CD1c-positive myeloid dendritic cell (primary cell): ENCODE results near the gene SLC26A9.

Experiments
- DNase-seq: peaks from one replicate; pipeline ENCODE4 v3.0.0-alpha.2; 2016; ENCODE audit errors: extremely low spot score

The SLC26A9 gene

DNA sequence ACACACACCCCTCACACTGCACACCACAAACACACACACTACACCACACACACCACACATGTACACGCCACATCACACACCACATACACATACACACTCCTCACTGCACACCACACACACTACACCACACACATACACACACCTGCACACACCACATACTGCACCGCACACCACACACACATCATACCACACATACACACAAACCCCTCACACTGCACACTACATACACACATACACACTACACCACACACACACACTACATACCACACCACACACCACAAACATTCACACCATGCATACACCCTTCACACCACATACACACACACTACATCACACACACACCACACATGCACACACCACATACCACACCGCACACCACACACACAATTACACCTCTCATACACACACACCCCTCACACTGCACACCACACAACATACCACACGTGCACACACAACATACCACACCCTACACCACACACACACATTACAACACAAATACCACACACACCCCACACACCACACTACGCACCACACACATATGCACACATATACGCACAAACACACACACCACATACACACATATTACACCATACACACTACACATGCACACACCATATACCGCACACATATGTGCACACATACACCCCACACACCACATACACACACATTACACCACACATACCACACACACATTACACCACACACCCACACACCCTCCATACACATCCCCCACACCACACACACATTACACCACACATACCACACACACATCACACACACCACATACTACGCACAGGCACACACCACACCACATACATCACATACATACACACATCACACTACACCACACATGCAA is 30.3 kb upstream of the SLC26A9 start:
- no peak for DNase-seq

DNA sequence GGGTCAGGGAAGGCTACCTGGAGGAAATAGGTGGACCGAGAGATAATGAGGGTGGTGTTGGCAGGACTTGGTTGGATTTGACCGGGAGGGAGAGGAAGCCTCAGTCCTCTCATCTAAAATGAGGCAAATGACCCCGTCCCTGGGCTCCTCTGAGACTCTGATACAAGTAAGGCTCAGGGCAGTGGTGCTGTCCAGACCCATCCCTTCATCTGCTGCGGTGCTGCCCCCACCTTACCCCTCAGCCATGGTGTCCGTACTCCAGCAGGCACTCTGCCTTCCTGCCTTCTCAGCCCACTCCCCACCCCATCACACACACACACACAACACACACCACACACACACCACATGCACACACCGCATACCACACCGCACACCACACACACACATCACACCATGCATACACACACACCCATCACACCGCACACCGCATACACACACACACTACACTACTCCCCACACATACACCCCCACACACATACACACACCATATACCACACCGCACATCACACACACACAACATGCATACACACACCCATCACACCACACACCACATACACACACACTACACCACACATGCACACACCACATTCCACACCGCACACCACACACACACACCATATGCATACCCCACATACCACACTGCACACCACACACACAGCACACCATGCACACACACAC is 29.4 kb upstream of the SLC26A9 start:
- no peak for DNase-seq

DNA sequence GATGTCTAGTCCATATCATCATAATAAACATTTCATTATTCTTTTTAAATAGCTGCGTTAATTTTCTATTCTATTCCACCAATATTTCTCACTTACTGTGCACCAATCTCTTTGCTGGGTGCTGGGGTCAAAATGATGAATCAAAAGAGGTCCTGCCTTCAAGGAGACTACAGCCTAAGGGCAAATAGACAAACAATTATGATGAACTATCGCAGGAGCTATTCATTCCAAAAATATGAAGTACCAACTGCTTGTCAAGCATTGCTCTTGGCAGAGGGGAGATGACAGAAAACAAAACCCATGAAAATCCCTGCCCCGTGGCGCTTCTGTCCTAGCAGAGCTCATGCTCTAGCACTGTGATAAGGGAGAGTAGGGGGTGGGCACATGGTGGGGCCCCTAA is 28.8 kb upstream of the SLC26A9 start:
- DNase-seq = no peak

DNA sequence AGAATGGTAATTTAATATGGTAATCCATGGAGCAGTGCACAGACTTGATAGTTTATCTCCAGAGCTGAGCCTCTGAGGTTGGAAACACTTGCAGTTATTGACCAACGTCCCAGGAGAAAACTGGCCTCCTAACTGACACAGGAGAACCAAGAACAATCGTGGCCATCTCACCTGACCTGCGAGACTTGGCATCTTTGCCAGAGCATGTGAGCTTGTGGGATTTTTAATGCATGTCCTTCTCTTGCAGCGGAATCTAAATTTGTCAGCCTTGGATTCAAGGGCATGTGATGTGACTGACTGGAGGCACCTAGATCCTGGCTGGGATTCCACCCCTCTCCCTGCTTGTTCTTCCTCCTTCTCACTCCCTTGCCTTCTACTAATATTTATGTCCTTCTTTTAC is 27.8 kb upstream of the SLC26A9 start:
- DNase-seq = no peak

DNA sequence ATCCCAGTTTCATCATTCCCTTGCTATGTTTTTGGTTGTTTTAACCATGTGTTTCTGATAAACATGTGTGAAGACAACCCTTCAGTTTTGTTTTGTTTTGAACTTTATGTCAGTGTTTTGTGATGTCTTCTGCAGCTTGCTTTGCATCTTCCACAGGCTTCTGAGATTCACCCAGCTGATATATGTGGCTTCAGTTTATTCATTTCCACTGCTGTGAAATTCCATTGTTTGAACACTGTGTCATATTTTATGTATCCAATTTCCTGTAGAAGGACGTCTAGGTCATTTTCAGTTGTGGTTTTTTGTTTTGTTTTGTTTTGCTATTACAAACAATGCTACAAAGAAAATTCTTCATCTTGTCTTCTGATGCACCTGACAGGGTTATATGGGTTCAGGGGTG is 27.2 kb upstream of the SLC26A9 start:
- no peak for DNase-seq

DNA sequence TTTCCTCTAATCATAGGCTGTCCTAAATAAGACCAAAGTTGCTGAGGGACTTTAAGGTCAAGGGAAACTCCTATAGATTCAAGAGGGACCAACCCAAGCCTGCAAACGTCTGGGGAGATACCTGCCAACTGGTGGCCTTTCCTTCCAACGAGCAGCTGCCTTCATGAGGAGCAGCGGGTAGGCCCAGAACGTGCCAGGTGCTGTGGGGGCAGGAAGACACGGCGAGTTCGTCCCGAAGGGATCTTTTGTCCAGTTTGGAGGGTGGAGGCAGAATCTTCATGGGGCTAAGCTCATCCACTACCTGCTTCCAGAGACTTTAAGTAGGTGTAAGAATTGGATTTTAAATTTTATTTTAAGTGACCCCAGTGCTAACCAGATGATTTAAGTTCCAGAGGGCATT is 26.0 kb upstream of the SLC26A9 start:
- no peak for DNase-seq

DNA sequence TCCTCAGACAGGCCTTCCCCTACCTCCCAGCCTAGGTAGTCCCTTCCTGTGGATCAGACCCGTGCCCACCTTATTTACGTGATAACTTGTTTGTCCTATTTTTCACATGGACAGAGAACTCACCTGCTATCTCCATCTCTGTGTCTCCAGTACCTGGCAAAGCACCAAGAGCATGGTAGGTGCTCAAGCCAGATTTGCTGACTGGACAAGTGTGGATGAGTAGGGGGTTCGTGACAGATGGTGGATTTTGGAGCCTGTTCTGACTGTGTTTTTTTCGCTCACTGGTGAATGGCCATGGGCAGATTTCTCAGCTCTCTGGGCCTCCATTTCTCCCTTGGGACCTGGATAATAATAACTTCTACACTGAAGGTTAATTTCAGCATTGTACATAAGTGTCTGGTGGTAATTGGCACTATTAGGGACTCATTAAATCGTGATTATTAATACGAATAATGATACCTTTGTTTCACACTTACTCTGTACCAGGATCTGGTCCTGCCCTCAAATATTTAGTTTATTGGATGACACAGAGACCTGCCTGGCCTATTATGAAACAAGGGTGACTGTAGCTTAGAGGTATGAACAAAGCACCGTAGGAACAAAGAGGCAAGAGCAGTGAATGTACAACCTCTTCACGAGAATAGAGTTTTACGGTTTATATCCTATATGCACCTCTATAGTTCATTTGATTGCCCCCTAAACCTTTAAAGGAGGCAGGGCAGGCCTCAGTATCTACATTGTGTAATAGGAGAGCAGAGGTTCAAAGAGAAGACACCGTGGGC is 24.5 kb upstream of the SLC26A9 start:
- no peak for DNase-seq

DNA sequence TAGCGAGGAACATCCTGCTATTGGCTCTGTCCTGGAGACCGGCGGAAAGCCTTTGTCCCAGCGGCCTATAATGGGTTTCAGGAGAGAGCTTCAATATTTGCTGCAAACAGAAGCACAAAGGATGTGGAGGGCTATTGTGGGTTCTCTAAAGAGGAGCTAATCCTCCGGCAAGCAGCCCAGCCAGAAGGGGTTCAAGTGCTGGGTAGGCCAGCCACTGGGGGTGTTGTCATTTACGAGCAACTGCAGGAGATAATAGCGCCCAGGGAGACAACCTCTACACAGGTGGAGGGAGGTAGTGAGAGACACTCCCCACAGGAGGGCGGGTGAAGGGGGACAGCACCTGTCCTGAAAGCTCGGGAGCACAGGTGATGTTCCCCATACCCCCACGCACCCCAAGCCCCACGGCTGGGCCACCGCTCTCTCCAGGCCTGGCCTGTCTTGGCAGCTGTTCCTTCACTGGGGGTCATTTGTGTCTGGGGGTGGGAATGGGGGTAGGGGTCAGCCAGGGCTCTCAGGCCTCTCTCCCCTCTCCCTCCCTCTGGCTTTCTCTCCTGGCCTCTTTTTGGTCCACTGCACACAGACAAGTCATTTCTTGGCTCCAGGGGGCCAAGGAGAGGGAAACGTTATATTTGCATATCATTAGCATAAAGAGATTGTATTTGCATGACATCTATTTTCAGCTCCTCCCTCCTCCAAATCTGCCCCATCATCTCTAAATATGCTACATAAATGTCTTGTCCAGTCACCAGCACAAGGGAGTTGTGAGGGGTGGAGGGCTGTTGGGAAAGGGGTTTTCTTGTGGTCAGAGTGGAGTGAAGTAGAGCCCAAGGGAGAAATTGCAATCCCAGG is 22.0 kb upstream of the SLC26A9 start:
- no peak for DNase-seq

DNA sequence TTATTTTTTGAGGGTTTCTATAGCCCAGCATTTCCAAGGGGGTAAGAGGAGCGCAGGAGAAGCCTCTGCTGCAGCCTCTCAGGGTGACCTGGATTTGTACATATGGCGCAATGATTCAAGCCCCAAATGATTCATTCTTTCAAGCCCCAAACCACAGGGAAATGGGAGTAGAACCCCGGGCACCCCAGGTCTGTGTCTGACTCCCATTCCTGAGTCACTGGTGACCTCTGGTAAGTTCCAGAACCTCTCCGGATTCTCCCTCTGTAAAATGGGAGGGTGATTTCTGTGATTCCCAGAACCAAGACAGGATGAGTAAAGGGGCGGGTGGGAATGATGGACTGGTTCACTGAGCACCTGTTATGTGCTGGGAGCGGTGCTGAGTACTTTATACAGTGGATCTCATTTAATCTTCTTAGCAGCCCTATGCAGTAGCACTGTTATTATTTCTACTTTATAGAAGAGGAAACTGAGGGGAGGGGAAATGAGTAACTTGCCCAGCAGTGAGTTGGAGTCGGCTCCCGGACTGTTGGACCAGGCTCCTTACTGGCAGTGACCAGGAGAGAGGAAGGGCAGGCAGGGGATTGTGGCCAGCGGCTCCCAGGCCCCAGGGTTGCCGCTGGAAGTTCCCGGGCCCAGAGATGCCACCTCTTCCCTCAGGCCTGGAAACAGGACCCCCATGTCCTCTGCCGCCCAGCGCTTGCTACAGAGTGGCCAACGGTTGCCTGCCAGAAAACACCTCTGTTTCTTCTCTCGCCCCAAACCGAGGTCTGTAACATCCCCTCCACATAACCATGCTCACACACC is 20.3 kb upstream of the SLC26A9 start:
- DNase-seq = peak; percentile 12

DNA sequence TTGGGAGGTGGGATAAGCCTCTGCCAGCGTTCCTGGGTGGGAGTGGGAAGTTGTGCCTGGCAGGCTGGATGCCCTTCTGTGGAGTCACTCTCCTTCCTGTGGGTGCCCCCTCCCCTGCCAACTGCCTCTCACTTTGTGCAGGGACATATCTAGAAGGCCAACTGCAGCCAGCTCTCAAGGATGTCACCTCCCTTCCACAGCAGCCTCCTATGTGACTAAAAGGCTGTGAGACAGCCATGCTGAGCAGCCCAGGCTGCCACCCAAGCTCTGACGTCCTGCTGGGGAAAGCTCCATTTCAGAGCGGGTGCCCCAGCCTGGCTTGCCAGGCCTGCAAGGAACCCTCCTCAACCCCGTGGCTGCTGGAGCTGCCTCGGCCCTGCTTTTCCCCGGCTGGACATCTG is 19.6 kb upstream of the SLC26A9 start:
- no peak for DNase-seq

DNA sequence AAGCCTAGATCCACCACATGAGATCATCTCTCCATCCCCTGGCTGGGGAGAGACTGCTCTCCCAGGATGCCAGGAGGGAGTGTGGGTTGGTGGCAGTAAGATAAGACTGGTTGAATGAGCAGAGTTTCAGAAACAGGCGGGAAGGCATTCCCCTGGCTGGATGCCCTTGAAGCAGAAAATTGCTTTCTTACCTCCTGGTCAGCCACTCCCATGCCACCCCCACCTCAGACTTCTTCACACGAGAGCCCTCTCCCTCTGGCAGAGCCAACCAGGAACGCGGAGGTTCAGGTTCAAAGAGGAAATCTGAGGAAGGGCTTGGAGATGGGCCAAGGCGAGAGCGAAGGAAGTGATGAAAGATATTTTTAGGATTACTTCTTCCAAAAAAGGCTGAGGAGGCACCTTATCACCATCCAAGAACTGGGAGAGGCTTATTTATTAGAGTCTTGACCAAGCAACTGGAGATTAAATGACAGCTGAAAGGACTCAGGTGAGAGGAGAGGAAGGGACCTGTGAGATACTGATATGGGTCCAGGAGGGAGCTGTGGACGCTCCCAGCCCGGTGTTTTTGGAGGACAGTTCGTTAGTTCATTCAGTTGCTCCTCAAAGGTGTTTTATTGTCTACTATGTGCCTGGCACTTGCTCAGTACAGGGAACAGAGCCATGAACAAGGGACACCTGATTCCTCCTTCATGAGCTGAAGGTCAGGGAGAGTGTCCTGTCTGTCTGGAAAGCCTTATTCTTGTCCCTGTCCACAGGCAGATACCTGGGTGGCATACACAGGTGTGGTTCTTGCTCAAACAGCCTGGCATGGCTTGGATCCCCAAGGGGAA is 18.9 kb upstream of the SLC26A9 start:
- peak; percentile 50 for DNase-seq

DNA sequence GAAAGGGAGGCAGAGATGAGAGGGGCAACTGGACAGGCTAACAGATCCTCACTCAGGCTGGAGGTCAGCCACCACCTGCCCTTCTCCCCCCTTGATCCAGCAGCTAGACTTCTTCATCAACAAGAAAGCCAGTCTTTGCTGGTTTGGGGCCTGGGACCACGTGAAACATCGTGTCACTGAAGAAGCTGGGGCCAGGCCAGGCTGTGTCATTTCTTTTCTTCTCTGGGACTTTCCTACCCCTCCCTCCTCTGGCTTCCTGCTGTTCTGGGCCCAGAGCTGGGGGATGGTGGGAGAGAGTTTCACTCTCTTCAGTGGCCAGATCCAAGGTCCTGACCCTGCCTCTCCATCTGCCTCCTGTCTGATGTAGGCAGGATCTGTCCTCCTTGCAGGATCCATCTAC is 18.1 kb upstream of the SLC26A9 start:
- no peak for DNase-seq

DNA sequence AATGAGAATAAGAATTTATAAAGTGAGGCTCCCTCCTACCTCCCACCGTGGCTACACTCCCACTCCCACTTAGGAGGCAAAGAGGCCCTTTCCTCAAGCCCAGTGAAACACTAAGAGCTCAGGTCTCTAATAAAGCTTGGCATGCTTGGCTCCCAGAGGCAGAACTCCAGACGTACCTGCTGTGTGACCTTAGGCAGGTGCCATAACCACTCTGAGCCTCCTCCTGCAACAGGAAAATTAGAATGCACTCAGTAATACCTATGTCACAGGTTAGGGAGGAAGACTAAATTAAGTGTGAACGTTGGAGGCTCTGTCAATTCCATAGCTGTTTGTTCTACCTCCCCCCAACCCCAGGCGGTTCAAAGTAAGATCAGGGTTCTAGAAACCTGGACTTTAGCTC is 16.5 kb upstream of the SLC26A9 start:
- no peak for DNase-seq

DNA sequence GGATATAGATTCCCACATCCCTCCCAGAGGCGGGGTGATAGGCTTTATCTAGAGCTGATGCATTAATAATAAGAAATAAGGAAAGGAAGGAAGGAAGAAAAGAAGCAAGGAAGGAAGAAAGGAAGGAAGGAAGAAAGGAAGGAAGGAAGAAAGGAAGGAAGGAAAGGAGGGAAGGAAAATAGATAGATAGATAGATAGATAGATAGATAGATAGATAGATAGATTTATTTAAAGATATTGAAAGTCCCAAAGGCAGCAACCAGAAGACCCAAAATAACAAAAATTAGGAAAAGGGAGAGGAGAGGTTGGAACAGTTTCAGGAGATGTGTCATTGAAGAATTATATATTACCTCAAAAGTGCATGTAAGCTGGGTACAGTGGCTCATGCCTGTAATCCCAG is 12.2 kb upstream of the SLC26A9 start:
- DNase-seq = no peak

DNA sequence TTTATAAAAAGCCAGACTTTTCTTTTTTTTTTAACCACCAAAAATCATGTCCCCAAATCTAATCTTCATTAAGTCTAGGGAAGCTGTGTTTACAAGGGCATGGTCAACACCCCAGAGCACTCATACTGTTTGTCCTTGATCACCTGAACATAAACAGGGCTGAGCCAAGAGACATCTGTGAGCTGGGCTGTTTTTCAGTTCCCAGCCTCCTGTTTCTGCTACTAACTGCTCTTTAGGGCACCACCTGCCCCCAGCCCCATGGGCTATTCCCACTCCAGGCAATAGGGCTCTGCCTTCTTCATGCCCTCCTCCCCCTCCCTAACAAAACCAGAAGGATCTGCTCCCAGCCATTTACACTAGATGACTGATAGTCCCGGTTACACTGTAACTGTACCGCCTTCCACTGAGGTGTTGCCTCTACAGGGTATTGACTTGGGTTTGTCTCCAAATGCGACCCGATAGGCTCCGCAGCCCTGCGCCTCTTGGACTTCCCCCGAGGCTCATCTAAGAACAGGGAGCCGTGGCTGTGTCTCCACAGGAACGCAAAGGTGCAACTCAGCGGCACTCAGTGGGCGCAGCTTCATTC is 11.7 kb upstream of the SLC26A9 start:
- no peak for DNase-seq

DNA sequence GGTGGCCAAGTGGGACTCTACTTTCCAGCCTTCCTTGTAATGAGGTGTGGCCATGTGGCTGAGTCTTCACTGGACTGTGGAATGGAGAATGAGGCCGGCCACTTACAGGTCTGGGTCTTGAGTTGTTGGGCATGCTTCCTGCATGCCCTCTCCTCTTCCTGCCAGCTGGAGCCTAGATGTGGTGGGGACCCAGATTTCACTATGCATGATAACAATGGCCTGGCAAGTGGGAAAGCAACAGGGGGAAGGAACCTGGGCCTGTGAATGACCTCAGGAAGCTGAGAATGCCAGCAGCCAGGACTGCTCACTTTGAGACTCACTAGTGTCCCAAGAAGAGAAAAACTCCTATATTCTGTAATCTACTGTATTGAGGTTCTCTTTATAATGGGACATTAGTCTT is 8.5 kb upstream of the SLC26A9 start:
- DNase-seq = no peak

DNA sequence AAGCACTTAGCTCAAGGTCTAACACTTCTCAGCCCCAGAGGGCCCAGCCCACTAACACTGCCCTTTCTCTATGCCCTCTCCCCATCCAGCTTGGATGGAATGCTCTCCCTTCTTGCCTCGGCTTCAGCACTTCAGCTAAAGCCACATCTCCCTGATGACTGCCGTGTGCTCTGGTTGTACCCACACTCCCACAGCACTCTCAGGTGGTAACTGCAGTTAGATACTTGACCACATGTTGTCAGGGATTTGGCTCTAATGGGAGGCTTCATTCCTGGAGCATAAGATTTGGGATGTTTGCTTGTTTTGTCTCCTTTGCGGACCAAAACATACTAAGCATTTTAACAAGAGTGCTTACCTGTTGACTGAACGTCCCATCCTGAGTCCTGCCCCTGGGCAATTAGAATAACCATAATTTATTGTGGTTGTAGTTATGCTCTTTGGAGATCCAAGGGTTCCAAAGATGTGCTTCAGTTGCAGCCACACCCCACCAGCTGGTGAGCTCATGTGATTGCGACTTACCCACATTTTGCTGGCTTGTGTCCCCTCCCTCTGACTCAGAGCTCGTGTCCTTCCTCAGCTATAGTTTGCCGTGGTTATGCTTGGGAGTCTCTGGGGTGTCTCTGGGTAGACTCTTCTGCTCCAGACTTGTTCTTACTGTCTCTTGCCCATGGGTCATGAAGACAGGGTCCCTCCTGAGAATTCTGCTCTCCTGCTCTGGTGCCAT is 7.7 kb upstream of the SLC26A9 start:
- peak; percentile 49 for DNase-seq

DNA sequence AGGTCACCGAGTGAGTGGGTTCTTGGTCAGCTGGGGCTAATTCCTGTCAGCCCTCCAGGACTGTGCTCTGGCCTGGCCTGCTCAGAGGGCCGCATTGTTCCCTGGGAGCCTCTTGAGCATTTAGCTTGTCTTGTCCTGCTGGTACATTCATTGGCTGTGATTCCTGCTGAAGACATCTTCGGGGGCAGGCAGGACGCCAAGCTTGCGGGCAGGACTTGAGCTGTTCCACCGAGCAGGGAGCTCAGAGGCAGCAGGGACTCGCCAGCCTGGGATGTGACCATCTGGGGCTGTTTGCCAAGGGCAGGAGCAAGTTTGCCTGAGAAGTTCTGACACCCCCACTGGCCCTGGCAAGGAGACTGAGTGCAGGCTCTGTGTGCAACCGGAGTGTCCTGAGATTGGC is 7.0 kb upstream of the SLC26A9 start:
- DNase-seq = no peak

DNA sequence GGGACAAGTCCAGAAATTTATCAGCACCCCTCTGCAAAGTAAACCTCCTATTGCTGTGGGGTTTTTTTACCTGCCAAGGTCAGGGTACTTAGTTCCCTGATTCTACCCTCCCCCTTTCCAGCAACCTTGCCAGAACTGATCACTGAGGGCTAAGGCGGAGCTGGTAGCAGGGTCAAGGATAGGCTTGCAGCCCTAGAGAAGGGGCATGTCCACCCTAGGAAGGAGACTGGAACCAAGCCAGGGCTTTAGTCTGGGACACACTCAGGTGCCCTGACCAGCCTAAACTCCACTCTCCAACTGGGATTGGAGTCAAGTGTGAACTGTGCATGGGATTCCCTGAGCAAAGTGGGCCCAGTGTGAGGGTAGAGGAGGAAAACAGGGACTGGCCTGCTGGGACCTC is 6.5 kb upstream of the SLC26A9 start:
- DNase-seq = no peak
